GM12892 (cell line): Measurements from ENCODE around the gene BMP8B.

Experiments
- POLR2A ChIP-seq: IDR thresholded peaks from 2 replicates; pipeline ENCODE4 v1.6.1; 2011; ENCODE audit warnings: low read depth, low read length, control low read depth
- POLR2AphosphoS5 ChIP-seq: IDR thresholded peaks from 2 replicates; pipeline ENCODE4 v1.6.1; 2011; ENCODE audit warnings: low read depth, low read length, control low read depth
- TAF1 ChIP-seq: IDR thresholded peaks from 2 replicates; pipeline ENCODE4 v1.6.1; 2011; ENCODE audit warnings: low read depth, mild to moderate bottlenecking, control low read depth, low read length, borderline replicate concordance

DNA sequence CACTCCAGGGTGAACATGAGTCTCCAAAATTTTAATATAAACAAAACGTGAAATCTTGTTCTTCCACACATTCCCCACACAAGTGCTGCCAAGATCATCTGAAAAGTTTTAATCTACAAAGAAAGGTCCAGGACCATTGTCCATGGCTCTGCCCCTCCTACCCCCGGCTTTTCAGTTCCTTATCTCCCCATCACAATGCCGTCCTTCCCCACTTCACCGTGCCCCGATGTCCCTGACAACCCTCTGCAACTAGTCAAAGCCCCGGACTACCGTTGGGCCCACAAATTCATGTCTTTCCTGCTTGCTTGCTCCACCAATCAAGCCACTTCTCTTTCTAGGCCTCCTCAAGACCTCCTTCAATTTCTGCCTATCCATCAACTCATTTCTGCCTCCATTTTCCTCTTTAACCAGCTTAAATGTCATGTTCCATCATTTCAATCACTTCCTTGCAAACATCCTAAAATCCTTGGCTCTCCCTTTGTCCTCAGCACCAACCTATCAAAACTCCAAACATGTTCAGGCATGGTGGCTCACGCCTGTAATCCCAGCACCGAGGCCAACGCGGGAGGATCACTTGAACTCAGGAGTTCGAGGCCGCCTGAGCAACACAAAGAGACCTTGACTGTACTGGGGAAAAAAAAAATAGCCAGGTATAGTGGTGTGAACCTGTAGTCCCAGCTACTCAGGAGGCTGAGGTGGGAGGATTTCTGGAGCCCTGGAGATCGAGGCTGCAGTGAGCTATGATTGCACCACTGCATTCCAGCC is 14.0 kb upstream of the BMP8B start:
- TF ChIP-seq POLR2AphosphoS5 (no peak), POLR2A (no peak), TAF1 (no peak)
